ENCODE data around the gene HAVCR1.
"Not testable (repeated sequence)": the region's sequence is repeated elsewhere in the genome, so short reads cannot be mapped to it uniquely, and the experiment has no call there.

HAVCR1 gene

DNA sequence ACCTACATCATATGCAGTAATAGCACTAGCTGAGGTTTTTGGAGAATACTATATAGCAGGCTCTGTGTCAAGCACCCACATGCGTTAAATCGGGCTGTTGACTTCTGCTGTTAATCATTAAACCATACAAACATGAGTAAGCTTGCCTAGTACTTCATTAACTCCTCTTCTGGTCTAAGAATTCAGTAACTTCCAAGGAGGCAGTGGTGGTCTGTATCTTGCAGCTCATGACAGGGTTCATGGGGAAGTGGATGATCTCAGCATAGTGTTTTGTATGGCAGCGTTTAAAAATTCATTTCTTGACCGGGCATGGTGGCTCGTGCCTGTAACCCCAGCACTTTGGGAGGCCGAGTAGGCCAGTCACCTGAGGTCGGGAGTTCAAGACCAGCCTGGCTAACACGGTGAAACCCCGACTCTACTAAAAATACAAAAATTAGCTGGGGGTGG, at the start of gene HAVCR1:
Gene HAVCR1, minus strand, starts transcription at position 24 of the 447 bp plus-strand sequence. CDS start 1,173 bp downstream, outside the sequence.
- DNase-seq = no peak

DNA sequence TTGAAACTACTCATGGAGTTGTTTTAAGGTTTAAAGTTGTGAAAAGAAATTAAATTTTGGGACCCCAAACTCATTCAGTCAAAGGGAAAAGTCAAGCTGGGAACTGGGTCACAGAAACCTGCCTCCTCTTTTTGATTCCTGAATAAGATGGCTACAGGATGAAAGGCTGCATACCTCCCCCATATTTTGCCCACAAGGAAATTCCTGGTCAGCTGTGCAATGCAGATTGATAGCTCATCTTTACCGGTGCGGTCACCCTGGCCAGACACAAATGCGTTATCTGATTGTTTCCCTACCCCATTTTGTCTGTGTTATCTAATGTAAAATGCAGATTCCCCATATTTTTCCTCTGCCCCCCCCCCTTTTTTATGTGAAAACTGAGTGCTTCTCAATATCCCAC, 48.6 kb upstream of the HAVCR1 start:
- no peak for DNase-seq

DNA sequence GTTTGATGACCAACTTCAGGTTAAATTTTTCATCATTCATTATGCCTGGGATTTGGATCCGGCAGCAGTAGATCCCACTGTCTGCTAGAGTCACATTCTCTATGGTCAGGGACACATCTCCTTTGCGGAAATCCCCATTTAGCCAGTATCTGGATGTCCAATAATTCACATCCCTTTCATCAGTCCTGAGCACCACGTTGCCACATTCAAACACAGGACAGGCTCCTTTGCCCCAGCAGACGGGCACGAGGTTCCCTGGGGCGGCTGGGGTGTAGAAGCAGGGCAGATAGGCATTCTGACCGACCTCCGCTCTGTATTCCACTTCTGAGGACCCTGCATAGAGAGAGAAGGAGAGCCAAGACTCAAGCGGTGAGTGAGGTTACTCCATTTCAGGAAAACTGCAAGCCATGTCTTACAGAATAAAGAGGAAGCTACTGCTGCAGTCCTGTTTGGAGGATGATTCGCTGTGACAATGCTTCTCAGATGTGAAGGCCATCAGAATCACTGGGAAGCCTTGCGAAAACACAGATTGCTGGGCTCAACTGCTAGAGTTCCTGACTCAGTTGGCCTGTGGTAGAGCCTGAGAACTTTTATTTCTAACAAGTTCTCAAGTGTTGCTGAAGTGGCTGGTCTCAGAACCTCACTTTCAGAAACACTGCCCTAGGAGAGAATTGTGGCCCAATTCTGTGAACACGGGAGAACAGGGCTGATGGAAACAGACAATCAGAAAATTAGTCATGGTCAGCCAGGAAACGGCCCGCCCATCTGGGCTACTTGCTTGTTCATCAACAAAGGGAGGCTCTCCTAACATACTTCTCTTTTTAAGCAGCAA, 47.9 kb upstream of the HAVCR1 start:
- DNase-seq = no peak

DNA sequence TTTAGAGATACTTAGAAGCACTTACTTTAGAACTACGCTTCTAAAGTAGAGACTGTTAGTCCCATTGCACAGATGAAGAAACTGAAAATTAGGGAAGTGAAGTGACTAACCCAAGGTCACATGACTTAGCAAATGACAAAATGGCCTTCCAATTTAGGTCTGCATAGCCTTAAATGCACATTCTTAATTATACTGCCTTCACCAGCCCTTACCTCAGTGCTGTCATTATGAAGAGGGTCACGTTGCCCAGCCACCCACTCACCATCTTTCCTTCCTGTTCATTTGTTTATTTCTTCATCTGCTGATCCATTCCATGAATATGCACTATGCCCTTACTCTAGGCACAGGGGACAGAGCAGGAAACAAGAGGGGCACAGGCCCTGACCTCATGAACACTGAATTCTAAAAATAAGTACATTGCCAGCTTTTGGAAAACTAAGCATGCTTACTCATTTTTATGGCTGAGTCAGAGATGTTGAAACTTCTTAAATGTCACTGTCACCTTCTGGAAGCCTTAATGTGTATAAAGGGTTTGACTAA, 41.3 kb upstream of the HAVCR1 start:
- no peak for DNase-seq

DNA sequence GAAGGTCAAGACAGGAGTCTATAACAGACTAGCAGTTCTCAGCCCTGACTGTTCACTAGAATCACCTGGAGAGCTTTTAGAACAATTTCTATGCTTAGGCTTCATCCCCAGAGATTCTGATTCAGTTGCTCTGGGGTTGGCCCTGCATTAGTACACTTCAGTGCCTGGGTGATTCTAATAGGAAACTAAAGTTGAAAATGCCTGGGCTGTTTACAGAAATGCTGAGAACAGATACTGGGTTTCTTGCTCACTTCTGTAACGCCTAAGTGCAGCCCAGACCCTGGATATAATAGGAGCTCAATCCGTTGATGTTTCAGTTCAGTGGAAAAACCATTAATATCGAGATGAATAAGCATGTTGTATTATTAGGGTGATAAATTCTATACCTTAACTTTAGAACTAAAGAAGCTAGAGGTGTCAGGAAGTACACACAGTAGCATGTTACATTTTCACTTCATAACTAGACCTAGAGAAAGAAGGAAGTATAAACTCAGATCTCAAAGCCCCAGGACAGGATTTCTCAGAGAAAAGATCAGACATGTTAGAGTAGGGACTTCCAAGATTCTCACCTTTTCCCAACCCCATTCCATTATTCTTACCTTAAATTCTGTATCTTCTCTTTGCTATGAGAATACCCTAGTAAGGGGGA, 29.6 kb upstream of the HAVCR1 start:
- no peak for DNase-seq

DNA sequence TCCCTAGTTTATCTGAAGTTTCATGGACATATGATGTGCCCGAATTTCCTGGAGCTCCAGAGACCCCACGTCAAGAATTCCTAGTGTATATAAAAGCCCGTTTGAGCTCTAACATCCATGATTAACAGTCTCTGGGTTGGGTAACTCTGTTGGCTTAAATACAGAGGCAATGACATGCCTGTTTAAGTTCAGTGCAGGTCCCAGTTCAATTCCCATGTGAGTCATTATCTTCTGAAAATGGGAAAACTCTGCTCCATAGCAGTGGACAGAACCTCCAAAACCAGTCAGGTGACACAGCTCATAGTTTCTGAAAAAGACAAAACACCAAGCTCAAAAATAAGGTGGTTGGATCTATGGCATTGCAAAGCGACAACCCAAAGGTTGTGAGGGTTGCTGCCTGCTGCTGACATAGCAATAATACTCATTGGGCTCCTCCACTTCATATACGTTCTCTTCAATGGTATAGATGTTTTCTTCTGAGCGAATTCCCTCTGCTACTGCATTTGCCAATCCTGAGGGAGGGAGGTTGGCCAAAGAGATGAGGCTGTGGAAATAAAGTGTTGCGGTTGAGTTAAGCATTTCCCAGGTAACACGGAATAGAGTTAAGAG, 27.9 kb upstream of the HAVCR1 start:
- DNase-seq = no peak

DNA sequence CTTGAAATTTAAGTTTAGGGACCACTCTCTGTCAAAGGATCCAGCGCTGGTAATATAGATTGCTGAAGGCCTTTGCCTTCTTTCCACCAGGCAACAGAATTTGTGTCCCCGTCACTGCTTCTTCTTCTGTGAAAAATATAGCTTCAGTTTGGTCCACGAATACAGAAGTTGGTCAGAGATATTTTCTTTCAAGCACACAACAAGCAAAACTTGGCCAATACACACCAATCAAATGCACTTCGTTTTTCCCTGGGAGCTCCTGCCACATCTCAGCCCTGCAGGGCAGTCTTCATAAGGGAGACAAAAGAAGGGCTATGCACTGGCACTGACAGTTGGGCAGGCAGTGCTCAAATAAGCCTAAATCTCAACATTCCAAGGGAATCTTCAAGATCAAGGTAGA, 27.0 kb upstream of the HAVCR1 start:
- DNase-seq = no peak

DNA sequence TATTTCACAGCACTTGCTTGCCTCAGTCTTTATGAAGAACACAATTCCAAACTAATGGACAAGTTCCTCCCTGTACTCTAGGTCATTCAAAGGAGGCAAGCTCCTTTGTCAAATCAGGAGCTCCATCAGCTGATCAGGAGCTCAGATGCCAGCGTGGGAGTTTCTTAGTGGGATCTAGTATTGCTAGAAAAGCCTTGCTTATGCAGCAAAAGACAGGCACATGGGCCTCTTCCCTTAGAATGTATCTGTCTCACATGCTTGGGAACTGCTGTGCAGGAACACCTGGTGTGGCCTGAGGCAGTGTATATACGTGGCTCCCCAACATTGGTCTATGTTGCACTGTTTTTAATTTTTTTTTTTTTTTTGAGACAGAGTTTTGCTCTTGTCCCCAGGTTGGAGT, 21.4 kb upstream of the HAVCR1 start:
- no peak for DNase-seq

DNA sequence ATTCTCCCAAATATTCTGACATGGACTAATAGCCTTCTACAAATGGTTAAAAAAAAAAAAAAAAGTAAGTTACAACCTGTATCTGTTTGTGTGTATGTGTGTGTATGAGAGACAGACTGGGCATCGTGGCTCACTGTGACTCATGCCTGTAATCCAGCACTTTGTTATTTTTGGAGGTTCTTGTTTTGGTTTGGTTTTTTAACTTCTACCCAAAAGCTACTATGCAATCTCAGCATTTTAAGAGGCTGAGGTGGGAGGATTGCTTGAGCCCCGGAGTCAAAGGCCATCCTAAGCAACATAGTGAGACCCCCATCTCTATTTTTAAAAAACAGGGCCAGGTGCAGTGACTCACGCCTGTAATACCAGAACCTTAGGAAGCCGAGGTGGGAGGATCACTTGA, 17.6 kb upstream of the HAVCR1 start:
- DNase-seq = no peak

DNA sequence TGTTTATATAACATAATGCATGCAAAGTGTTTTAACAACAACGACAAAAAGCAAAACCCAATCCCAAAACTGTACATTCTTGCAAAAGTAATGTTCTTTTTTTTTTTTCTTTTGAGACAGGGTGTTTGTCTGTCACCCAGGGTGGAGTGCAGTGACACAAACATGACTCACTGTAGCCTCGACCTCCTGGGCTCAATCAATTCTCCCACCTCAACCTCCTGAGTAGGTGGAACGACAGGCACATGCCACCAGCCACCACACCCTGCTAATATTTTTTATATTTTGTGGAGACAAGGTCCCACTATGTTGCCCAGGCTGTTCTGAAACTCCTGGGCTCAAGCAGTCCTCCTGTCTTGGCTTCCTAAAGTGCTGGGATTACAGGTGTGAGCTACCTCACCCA, 13.6 kb upstream of the HAVCR1 start:
- no peak for DNase-seq

DNA sequence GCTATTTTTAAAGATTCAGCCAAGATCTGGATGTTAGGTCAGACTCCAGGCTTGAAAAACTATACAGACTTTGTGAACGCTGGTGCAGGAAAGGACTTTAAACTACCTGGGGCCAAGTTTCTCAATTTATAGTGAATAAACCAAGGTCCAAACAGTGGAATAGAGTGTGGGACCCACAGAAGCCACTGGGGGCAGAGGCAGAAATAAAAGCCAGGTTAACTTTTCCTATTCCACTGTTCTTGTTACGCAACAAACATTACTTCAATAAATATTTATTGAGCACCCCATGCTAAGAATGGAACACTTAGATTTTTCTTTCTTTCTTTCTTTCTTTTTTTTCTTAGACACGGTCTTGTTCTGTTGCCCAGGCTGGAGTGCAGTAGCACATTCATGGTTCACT, 11.0 kb upstream of the HAVCR1 start:
- DNase-seq = no peak

DNA sequence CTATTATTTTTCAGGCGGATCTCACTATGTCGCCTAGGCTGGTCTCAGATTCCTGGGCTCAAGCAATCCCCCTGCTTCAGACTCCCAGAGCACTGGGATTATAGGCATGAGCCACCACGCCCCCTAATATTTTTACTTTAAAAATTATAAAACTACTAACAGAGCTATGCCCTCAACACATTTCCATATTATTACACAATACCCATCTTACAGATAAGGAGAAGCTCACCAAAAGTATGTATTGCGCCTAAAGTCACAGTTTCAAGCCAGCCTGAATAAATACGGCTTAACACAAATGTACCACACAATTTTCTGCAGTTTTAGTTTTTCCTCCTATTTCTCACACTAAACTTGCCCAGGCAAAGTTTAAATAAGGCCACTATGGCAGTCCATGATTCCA, 9.9 kb upstream of the HAVCR1 start:
- no peak for DNase-seq

DNA sequence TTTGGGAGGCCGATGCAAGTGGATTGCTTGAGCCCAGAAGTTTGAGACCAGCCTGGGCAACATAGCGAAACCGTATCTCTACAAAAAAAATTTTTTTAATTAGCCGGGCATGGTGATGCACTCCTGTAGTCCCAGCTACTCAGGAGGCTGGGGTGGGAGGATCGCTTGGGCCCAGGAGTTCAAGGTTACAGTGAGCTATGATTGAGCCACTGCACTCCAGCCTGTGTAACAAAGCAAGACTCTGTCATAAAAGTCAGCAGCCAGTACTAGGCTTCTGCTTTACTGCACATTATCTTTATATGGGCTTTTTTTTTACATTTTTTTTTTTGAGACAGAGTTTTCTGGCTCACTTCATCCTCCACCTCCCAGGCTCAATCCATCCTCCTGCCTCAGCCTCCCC, 9.4 kb upstream of the HAVCR1 start:
- no peak for DNase-seq

DNA sequence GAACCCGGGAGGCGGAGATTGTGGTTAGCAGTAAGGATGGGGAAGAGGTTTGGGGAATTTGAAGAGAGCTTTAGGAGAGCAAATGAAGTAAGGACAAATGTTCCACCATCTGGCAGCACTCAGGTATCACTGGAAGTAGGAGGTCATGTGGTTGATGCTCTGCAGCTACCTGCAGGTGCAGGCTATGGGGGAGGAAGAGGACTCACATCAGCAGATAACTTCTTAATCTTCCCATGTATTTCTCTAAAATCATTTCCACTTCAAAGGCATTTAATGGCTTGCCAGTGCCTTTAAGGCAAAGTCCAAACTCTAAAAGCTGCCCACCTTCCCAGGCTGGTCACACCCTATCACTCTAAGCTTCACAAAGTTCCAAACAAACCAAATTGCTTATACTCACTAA, 8.1 kb upstream of the HAVCR1 start:
- peak; percentile 5 for DNase-seq

DNA sequence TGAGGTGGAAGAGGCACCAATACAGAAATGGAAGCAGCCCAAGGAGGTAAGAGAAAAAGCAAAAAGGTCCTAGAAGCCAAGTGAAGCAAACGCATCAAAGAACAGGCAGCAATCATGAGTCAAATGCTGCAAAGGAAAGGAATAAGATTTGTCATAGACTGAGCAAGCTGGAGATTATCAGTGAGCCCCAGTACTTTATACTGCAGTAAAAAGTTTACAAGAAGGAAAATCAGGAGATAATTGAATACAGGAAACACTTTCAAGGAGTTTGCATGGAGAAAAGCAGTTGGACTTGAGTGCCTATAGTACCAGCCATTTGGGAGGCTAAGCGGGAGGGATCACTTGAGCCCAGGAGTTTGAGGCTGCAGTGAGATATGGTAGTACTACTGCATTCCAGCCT, 7.2 kb upstream of the HAVCR1 start:
- no peak for DNase-seq

DNA sequence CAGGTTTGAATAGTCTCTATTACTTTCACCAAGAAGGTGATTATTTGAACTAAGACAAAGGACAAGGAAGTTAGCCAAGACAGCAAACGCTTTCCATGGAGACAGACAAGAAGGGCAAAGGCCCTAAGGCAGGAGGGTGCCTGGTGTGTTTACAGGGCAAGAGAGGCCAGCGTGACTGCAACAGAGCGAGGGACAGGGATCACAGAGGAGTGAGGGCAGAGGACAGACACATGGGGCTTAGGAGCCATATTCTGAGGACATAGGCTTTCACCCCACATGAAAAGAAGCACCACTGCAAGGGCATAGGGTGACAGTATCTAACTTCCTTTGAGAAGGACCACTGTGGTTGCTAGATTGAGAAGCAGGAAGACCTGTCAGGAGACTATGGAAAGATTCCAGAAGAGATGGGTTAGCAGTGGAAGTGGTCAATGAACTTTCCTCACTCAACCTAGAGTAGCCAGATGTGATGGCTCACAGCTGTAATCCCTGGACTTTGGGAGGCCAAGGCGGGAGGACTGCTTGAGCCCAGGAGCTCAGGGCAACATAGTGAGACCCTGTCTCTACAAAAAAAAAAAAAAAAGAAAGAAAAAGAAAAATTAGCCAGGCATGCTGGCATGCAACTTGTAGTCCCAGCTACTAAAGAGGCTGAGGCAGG, 5.0 kb upstream of the HAVCR1 start:
- DNase-seq = no peak

DNA sequence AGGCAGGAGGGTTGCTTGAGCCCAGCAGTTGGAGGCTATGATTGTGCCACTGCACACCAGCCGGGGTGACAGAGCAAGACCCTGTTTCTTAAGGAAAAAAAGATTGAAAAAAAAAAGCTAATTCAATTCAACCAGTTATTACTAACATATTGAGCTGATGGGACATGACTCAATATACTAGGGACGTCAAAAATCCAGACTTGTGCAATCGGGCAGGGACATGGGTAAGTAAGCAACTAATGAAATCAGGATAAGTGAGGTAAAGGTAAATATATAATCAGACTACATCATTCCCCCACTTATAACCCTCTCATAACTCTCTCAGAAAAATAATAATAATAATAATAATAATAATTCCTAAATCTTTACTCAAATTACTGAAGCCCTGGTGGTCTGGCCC, 975 bp upstream of the HAVCR1 start:
- DNase-seq = no peak

DNA sequence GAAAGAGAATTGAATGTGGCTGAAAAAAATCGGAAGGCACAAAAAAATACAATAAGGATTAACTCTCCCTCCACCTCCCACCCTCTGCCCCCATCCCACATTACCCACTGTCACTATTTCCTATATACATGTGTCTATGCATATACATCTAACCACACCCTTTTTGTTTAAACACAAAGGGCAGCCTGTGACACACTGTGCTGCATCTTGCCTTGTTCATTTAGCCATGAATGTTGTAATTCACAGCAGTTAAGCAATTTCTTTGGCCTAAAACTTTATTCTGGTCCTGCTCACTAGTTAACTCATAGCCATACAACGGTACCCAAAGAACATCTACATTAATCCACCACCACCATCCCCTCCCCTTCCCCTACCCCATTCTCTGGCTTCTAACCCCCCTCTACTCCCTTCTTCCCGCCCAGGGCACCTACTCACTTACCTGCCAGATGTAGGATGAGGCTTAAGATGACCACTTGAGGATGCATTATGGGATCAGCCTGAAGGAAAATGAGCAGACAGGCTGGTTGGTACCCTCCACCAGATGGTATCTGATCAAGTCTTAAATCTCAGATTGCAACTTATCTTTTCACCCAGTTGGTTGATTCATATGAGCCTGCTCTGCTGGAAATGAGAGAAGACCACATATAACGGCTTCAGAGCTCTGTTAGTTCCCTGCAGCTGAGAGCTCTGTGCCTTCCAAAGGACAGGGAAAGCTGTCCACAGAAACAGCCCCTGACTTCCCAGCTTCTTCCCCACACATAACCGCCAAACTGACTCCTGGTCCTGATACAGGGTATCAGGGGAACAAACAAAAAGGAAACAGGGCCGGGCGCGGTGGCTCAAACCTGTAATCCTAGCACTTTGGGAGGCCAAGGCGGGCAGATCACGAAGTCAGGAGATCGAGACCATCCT, 1.2 kb downstream of the HAVCR1 start:
- peak; percentile 47 for DNase-seq

DNA sequence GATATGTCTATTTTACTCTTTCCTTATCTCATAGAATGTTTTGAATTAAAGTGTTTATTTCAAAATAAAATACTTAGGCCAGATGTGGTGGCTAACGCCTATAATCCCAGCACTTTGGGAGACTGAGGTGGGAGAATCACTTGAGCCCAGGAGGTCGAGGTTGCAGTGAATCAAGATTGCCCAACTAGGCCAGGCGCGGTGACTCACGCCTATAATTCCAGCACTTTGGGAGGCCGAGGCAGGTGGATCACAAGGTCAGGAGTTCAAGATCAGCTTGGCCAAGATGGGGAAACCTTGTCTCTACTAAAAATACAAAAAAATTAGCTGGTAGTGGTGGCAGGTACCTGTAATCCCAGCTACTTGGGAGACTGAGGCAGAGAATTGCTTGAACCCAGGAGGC, 2.1 kb downstream of the HAVCR1 start:
- not testable (repeated sequence) for DNase-seq

DNA sequence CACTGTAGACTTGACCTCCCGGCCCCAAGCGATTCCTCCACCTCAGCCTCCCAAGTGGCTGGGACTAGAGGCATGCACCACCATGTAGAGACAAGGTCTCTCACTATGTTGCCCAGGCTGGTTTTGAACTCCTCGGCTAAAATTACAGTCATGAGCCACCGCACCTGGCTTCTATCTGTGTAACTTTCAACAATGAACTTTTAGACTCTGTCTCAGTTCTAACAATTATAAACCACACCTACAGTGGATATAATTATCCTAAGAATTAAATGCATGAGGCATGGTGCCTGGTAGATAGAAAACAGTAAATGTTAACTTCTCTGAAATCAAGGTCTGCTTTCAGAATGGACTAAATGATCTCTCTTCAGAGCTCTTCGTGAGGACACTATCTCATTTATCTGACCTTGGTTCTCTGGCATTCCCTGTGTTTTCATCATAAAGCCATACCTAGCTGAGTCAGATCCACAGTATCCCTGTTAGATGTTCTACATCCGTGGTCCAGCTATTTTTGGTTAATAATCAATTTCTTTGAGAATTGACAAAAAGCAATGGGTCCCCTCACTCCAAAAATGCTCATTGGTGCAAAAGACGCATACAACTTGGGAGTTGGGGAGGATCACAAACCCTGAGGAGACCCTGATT, 7.2 kb downstream of the HAVCR1 start:
- DNase-seq = no peak

DNA sequence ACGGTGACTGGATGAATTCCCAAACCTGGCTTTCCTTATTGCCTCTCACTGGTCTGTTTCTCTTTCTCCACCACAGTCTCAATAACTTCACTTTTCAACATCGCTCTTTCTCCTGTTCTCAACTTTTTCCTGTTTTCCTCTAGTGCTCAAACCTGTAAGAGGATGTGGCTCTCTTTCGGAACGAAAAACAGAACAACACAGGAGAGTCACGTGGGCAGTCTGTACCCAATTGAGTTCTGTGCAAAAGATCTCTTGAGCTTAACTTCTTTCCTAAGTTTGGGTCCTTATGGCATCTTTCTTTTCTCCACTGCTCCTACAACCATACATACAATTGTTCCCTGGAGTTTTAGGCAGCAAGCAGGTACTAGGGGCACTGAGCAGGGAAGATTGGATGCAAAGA, 8.9 kb downstream of the HAVCR1 start:
- DNase-seq = no peak

DNA sequence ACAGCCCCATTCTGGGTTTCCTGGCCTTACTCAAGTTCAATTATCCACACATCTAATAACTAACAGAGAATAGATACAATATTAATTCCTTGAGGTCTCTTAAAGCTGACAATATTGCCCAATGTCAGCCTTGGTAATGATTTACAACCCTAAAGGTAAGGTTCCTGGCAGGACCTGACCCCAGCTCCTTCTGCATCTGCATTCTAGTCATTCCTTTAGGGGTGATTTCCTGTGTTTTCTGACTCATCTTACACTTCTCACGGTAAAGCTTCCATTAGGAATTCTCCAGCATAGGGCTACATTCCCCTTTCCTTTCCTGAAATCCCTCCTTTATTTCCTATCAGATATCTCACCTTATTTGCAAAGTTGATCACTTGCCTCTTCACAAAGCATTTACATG, 9.3 kb downstream of the HAVCR1 start:
- no peak for DNase-seq

Data from NCI-H2171 (cell line).